H9 (cell line): ENCODE measurements around the gene GRIA1. TPM values are rescaled to one million over a fixed set of nuclear protein-coding genes. Genes with fewer than 3 reads are reported as not detected.

Source experiments
- DNase-seq: peaks from one replicate; pipeline ENCODE4 v3.0.0-alpha.2; 2017
- H2AFZ ChIP-seq: one replicate; pipeline ENCODE4 v1.6.1; 2013; ENCODE audit warnings: mild to moderate bottlenecking, low read length, control low read depth, moderate library complexity
- H2AK5ac ChIP-seq: 2 replicates; pipeline ENCODE4 v1.6.1; 2013; ENCODE audit warnings: low read length, control low read depth, mixed read lengths; ENCODE audit not compliant: insufficient read length
- H2BK120ac ChIP-seq: one replicate; pipeline ENCODE4 v1.6.1; 2013; ENCODE audit warnings: low read depth, mild to moderate bottlenecking, low read length, control low read depth, inconsistent platforms; ENCODE audit not compliant: poor library complexity, severe bottlenecking
- H2BK12ac ChIP-seq: 2 replicates; pipeline ENCODE4 v1.6.1; 2013; ENCODE audit warnings: low read length, control low read depth, mixed read lengths, low read depth; ENCODE audit not compliant: insufficient read length
- H2BK15ac ChIP-seq: 2 replicates; pipeline ENCODE4 v1.6.1; 2013; ENCODE audit warnings: low read depth, low read length, control low read depth
- H2BK20ac ChIP-seq: one replicate; pipeline ENCODE4 v1.6.1; 2013; ENCODE audit warnings: low read depth, mild to moderate bottlenecking, low read length, control low read depth, inconsistent platforms; ENCODE audit not compliant: poor library complexity, severe bottlenecking
- H2BK5ac ChIP-seq: 2 replicates; pipeline ENCODE4 v1.6.1; 2013; ENCODE audit warnings: low read length, control low read depth, mixed read lengths; ENCODE audit not compliant: insufficient read length
- H3K14ac ChIP-seq: 2 replicates; pipeline ENCODE4 v1.6.1; 2013; ENCODE audit warnings: low read length, control low read depth; ENCODE audit not compliant: insufficient read depth
- H3K18ac ChIP-seq: 2 replicates; pipeline ENCODE4 v1.6.1; 2013; ENCODE audit warnings: low read depth, mild to moderate bottlenecking, mixed read lengths, low read length, control low read depth; ENCODE audit not compliant: insufficient read length
- H3K23ac ChIP-seq: 2 replicates; pipeline ENCODE4 v1.6.1; 2013; ENCODE audit warnings: low read length, control low read depth, mixed read lengths, low read depth; ENCODE audit not compliant: insufficient read length
- H3K23me2 ChIP-seq: 2 replicates; pipeline ENCODE4 v1.6.1; 2013; ENCODE audit warnings: low read depth, mild to moderate bottlenecking, mixed read lengths, low read length, control low read depth; ENCODE audit not compliant: insufficient read length, poor library complexity, severe bottlenecking
- H3K27ac ChIP-seq: 2 replicates; pipeline ENCODE4 v1.5.1; 2013; ENCODE audit warnings: low read length, control low read depth, mixed read lengths, low read depth; ENCODE audit not compliant: insufficient read length
- H3K27me3 ChIP-seq: 2 replicates; pipeline ENCODE4 v1.6.1; 2013; ENCODE audit warnings: low read length, control low read depth, inconsistent platforms; ENCODE audit not compliant: insufficient read depth
- H3K4ac ChIP-seq: 2 replicates; pipeline ENCODE4 v1.6.1; 2013; ENCODE audit warnings: low read depth, mild to moderate bottlenecking, control low read depth, inconsistent platforms, low read length, moderate library complexity
- H3K4me1 ChIP-seq: 2 replicates; pipeline ENCODE4 v1.6.1; 2013; ENCODE audit warnings: low read length, control low read depth, inconsistent platforms; ENCODE audit not compliant: insufficient read depth
- H3K4me2 ChIP-seq: 2 replicates; pipeline ENCODE4 v1.6.1; 2013; ENCODE audit warnings: low read length, control low read depth, mixed read lengths; ENCODE audit not compliant: insufficient read length, insufficient read depth
- H3K56ac ChIP-seq: 2 replicates; pipeline ENCODE4 v1.6.1; 2013; ENCODE audit warnings: low read depth, mild to moderate bottlenecking, mixed read lengths, low read length, control low read depth; ENCODE audit not compliant: insufficient read length
- H3K79me1 ChIP-seq: 2 replicates; pipeline ENCODE4 v1.6.1; 2013; ENCODE audit warnings: low read depth, mild to moderate bottlenecking, moderate library complexity, low read length, control low read depth, inconsistent platforms; ENCODE audit not compliant: insufficient read depth, poor library complexity, severe bottlenecking
- H3K79me2 ChIP-seq: 2 replicates; pipeline ENCODE4 v1.6.1; 2013; ENCODE audit warnings: low read length, control low read depth, inconsistent platforms; ENCODE audit not compliant: insufficient read depth
- H3K9ac ChIP-seq: 2 replicates; pipeline ENCODE4 v1.6.1; 2013; ENCODE audit warnings: low read length, control low read depth, mixed read lengths; ENCODE audit not compliant: insufficient read length; ENCODE audit errors: extremely low read depth
- H3K9me3 ChIP-seq: one replicate; pipeline ENCODE4 v1.6.1; 2013; ENCODE audit warnings: low read depth, low read length, inconsistent platforms; ENCODE audit not compliant: control insufficient read depth
- H3T11ph ChIP-seq: one replicate; pipeline ENCODE4 v1.6.1; 2013; ENCODE audit warnings: mild to moderate bottlenecking, low read length, control low read depth, inconsistent platforms
- H4K20me1 ChIP-seq: one replicate; pipeline ENCODE4 v1.6.1; 2013; ENCODE audit not compliant: control insufficient read depth, insufficient read length, insufficient read depth
- H4K5ac ChIP-seq: 2 replicates; pipeline ENCODE4 v1.6.1; 2013; ENCODE audit warnings: low read depth, mild to moderate bottlenecking, mixed read lengths, low read length, control low read depth; ENCODE audit not compliant: insufficient read length
- H4K8ac ChIP-seq: replicated peaks from 2 replicates; pipeline ENCODE4 v1.6.1; 2013; ENCODE audit warnings: low read length, control low read depth, mixed read lengths, low read depth; ENCODE audit not compliant: insufficient read length
- H4K91ac ChIP-seq: 2 replicates; pipeline ENCODE4 v1.6.1; 2013; ENCODE audit warnings: low read depth, mild to moderate bottlenecking, moderate library complexity, mixed read lengths, low read length, control low read depth; ENCODE audit not compliant: insufficient read length
- H3K27ac Mint-ChIP-seq, 3 experiments: 2 replicates in 2 of 3; 3 replicates in 1 of 3; pipeline ENCODE4 v1.8.0; 2020 to 2021; ENCODE audit warnings: mixed read lengths in 3 of 3, mild to moderate bottlenecking in 1 of 3, moderate library complexity in 1 of 3
- H3K27me3 Mint-ChIP-seq: 2 replicates; pipeline ENCODE4 v1.8.0; 2021; ENCODE audit warnings: low read depth, mild to moderate bottlenecking, moderate library complexity, mixed read lengths
- H3K36me3 Mint-ChIP-seq, 3 experiments: 2 replicates in 2 of 3; 3 replicates in 1 of 3; pipeline ENCODE4 v1.8.0; 2020 to 2021; ENCODE audit warnings: low read depth in 3 of 3, mixed read lengths in 3 of 3; ENCODE audit not compliant: insufficient read depth in 1 of 3
- H3K4me1 Mint-ChIP-seq, 2 experiments: 2 replicates each; pipeline ENCODE4 v1.8.0; 2020; ENCODE audit warnings: mixed read lengths in 2 of 2
- H3K4me3 Mint-ChIP-seq, 2 experiments: 2 replicates in 1 of 2; 3 replicates in 1 of 2; pipeline ENCODE4 v1.8.0; 2020 to 2021; ENCODE audit warnings: mild to moderate bottlenecking in 2 of 2, mixed read lengths in 2 of 2, moderate library complexity in 1 of 2
- H3K9me3 Mint-ChIP-seq, 2 experiments: 2 replicates in 1 of 2; 3 replicates in 1 of 2; pipeline ENCODE4 v1.8.0; 2020; ENCODE audit warnings: mild to moderate bottlenecking in 2 of 2, mixed read lengths in 2 of 2, moderate library complexity in 1 of 2
- total RNA-seq: library from RNA; stranded (reverse); gene quantifications from 2 replicates; pipeline ENCODE4 v1.2.1, GENCODE V29; 2021
- TF ChIP-seq, protein P1 (sequence below): fragments of 200-600 bp; sonication (generic); conservative IDR thresholded peaks from 3 replicates; pipeline ENCODE4 v1.8.0; 2021; ENCODE audit warnings: antibody characterized with exemption, mild to moderate bottlenecking

The GRIA1 gene
- total RNA-seq, 1 experiment from 2014 or later, result 0.52 TPM

DNA sequence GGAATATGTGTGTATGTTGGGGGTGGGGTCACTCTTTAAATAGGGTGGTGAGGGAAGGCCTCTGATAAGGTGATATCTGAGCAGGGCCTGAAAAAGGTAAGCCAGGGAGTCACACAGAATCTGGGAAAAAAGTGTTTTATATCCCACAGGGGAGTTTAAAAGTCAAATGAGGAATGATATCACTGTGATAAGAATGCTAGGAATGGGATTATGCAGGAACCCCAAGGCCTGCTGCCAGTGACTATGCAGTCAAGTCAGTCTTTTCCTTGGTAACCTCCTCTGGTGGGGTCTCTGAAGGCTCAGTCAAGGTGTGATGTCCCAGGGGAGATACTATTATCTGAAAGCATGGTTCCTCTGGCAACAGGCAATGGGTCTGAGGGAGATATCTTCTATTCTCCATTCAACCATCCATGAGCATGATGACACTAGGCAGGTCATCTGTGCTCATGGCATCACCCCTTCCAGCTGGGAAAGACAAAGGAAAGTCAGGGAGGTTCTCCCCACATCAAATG lies 53.5 kb downstream of the GRIA1 start:
- Histone ChIP-seq H2BK12ac (no peak overlapping the region), H4K8ac (no peak overlapping the region), H3K27me3 (no peaks in the 10 kb centered on the region), H4K5ac (no peak overlapping the region), H2BK120ac (no peak overlapping the region), H3K23me2 (no peaks in the 10 kb centered on the region), H2AK5ac (no peak overlapping the region), H3K79me2 (no peaks in the 10 kb centered on the region), H2BK5ac (no peak overlapping the region), H2BK20ac (no peak overlapping the region), H3K56ac (no peak overlapping the region), H3K23ac (no peak overlapping the region), H3K79me1 (no peaks in the 10 kb centered on the region), H2AFZ (no peak overlapping the region), H3K4ac (no peak overlapping the region), H2BK15ac (no peak overlapping the region), H3T11ph (no peak overlapping the region), H4K91ac (no peak overlapping the region), H3K27ac (no peak overlapping the region), H3K9me3 (no peaks in the 10 kb centered on the region), H3K18ac (no peak overlapping the region), H3K4me1 (no peaks in the 10 kb centered on the region), H3K14ac (no peak overlapping the region), H3K4me2 (no peak overlapping the region), H3K9ac (no peak overlapping the region), H4K20me1 (no peaks in the 10 kb centered on the region)
- Mint-ChIP-seq H3K9me3 (peaks cover 0 to 2% of the 10 kb centered on the region in 2 experiments; a peak in 1 of 5 replicates), H3K4me3 (no peak overlapping the region), H3K4me1 (peaks cover 2 to 3% of the 10 kb centered on the region in 2 experiments; a peak in 1 of 4 replicates), H3K36me3 (no peaks in the 10 kb centered on the region), H3K27me3 (no peaks in the 10 kb centered on the region), H3K27ac (no peak overlapping the region)
- DNase-seq, result no peak
- TF ChIP-seq, protein P1, sequence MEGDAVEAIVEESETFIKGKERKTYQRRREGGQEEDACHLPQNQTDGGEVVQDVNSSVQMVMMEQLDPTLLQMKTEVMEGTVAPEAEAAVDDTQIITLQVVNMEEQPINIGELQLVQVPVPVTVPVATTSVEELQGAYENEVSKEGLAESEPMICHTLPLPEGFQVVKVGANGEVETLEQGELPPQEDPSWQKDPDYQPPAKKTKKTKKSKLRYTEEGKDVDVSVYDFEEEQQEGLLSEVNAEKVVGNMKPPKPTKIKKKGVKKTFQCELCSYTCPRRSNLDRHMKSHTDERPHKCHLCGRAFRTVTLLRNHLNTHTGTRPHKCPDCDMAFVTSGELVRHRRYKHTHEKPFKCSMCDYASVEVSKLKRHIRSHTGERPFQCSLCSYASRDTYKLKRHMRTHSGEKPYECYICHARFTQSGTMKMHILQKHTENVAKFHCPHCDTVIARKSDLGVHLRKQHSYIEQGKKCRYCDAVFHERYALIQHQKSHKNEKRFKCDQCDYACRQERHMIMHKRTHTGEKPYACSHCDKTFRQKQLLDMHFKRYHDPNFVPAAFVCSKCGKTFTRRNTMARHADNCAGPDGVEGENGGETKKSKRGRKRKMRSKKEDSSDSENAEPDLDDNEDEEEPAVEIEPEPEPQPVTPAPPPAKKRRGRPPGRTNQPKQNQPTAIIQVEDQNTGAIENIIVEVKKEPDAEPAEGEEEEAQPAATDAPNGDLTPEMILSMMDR, result no peak
